GM21737 (cell line): ENCODE measurements around the gene RPA3.

ENCODE experiments used
- ATAC-seq: cut with Tn5 transposase; IDR thresholded peaks from one replicate; pipeline ENCODE4 v1.9.1; 2021; ENCODE audit warnings: mild to moderate bottlenecking, moderate library complexity; ENCODE audit not compliant: unreplicated experiment

The RPA3 gene

GRCh38 chr7:7612519-7612918, 105.9 kb downstream of the RPA3 start:
- ATAC-seq: no peak

- no peak for ATAC-seq
Measured at GRCh38 chr7:7609330-7609729, 109.1 kb downstream of the RPA3 start.

DNA sequence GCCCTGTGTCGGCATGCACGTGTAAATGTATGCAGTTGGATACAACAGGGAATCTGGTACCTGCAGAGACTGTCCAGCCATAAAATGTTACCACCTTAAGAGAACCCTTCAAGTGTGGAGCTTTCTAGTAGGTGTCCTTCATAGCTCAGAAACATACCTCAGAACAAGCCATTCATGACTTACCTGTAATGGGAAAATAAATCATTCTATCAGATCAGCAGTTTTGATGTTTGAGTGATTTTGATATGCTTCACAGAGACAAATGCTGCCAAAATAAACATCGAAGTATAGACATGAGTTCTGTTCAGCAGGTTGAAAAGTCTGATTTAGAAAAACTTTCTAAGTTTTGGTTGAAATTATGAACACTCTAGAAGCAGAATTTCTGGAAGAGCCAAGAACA, 111.4 kb downstream of the RPA3 start:
- ATAC-seq: no peak

- no peak for ATAC-seq
Measured at GRCh38 chr7:7596176-7596575, 122.2 kb downstream of the RPA3 start.

- no peak for ATAC-seq
Measured at GRCh38 chr7:7595451-7595850, 123.0 kb downstream of the RPA3 start.
